Activated CD4-positive, alpha-beta memory T cell treated with anti-CD3 and anti-CD28 coated beads for 36 hours (primary cell): ENCODE results near the gene SLC35A3. TPM values are rescaled to one million over a fixed set of nuclear protein-coding genes. Genes with fewer than 3 reads are reported as not detected.
A peak's percentile ranks its signal among the peaks of the same experiment; 100 is the strongest.

Source experiments
- CTCF ChIA-PET: fragments of 350-600 bp; sonication (Branson Sonifier 250); formaldehyde crosslinking; loops from one replicate; lab custom pipeline; 2021; ENCODE audit warnings: antibody characterized with exemption, inconsistent platforms; lab: Charles Lee
- POLR2A ChIA-PET: fragments of 350-600 bp; sonication (Branson Sonifier 250); formaldehyde crosslinking; loops from one replicate; lab custom pipeline; 2021; ENCODE audit warnings: antibody characterized with exemption; lab: Charles Lee
- DNase-seq: peaks from one replicate; pipeline ENCODE4 v3.0.0-alpha.2; 2020
- H3K27ac Mint-ChIP-seq: one replicate; pipeline ENCODE4 v1.8.0; 2021; ENCODE audit warnings: mixed read lengths
- H3K27me3 Mint-ChIP-seq: one replicate; pipeline ENCODE4 v1.8.0; 2021; ENCODE audit warnings: mixed read lengths
- H3K36me3 Mint-ChIP-seq: one replicate; pipeline ENCODE4 v1.8.0; 2021; ENCODE audit warnings: mixed read lengths
- H3K4me1 Mint-ChIP-seq: one replicate; pipeline ENCODE4 v1.8.0; 2021; ENCODE audit warnings: low read depth, mixed read lengths
- H3K4me3 Mint-ChIP-seq: one replicate; pipeline ENCODE4 v1.8.0; 2021; ENCODE audit warnings: mild to moderate bottlenecking, mixed read lengths
- H3K9me3 Mint-ChIP-seq: one replicate; pipeline ENCODE4 v1.8.0; 2021; ENCODE audit warnings: mixed read lengths
- intact Hi-C: fragments of 100-400 bp; cut with micrococcal nuclease; formaldehyde crosslinking; loops from one replicate; pipeline ENCODE4 v1.15.1; 2023
- total RNA-seq, 2 experiments: library from RNA; stranded (reverse); gene quantifications; one replicate each; pipeline ENCODE4 v1.2.3, GENCODE V29; 2021

SLC35A3 gene
- total RNA-seq, 2 experiments from 2014 or later: 16.5 to 18.3 TPM

- no peak overlapping the region for H3K27ac Mint-ChIP-seq
- H3K27me3 Mint-ChIP-seq: no peaks in the 10 kb centered on the region
- DNase-seq: no peak
- H3K4me3 Mint-ChIP-seq: no peak overlapping the region
- CTCF ChIA-PET: no interaction called here
- H3K4me1 Mint-ChIP-seq: no peaks in the 10 kb centered on the region
- POLR2A ChIA-PET: no interaction called here
- peaks cover 15% of the 10 kb centered on the region for H3K9me3 Mint-ChIP-seq
- intact Hi-C loops: no loop called here
- peaks cover 34% of the 10 kb centered on the region for H3K36me3 Mint-ChIP-seq
Observed at GRCh38 chr1:100005424-100005823, 35.6 kb downstream of the SLC35A3 start.

GRCh38 chr1:100006688-100007087 lies 36.9 kb downstream of the SLC35A3 start:
- Mint-ChIP-seq H3K9me3 (peaks cover 15% of the 10 kb centered on the region), H3K36me3 (peaks cover 30% of the 10 kb centered on the region), H3K4me1 (no peaks in the 10 kb centered on the region), H3K27ac (no peak overlapping the region), H3K4me3 (no peak overlapping the region), H3K27me3 (no peaks in the 10 kb centered on the region)
- DNase-seq: no peak
- CTCF ChIA-PET: no interaction called here
- POLR2A ChIA-PET: interaction anchor here (0.7 kb wide), 1 partner anchor 283 kb away, joined by 3 read pairs; no protein-coding TSS in a partner anchor
- intact Hi-C loops: no loop called here

GRCh38 chr1:100009458-100009857 lies 39.7 kb downstream of the SLC35A3 start:
- ChIA-PET POLR2A (no interaction called here), CTCF (interaction anchor here (1.0 kb wide), 1 partner anchor 23 kb away, joined by 3 read pairs; no protein-coding TSS in a partner anchor)
- no peaks in the 10 kb centered on the region for H3K27me3 Mint-ChIP-seq
- H3K36me3 Mint-ChIP-seq: peaks cover 17% of the 10 kb centered on the region
- intact Hi-C loops: no loop called here
- no peaks in the 10 kb centered on the region for H3K4me1 Mint-ChIP-seq
- peaks cover 12% of the 10 kb centered on the region for H3K9me3 Mint-ChIP-seq
- no peak overlapping the region for H3K4me3 Mint-ChIP-seq
- no peak for DNase-seq
- H3K27ac Mint-ChIP-seq: no peak overlapping the region

GRCh38 chr1:100010804-100011203 lies 41.0 kb downstream of the SLC35A3 start:
- DNase-seq: no peak
- Mint-ChIP-seq H3K4me3 (no peak overlapping the region), H3K27ac (no peak overlapping the region), H3K27me3 (no peaks in the 10 kb centered on the region), H3K4me1 (no peaks in the 10 kb centered on the region), H3K36me3 (peaks cover 10% of the 10 kb centered on the region), H3K9me3 (peaks cover under 1% of the 10 kb centered on the region)
- intact Hi-C loops: no loop called here
- ChIA-PET CTCF (no interaction called here), POLR2A (interaction anchor here (0.6 to 1.2 kb wide), 2 partner anchors 11 to 423 kb away, joined by 3 read pairs; no protein-coding TSS in a partner anchor)

GRCh38 chr1:100019220-100019619 lies 49.4 kb downstream of the SLC35A3 start:
- H3K27ac Mint-ChIP-seq: no peak overlapping the region
- H3K4me3 Mint-ChIP-seq: no peak overlapping the region
- no peak for DNase-seq
- CTCF ChIA-PET: no interaction called here
- no peaks in the 10 kb centered on the region for H3K4me1 Mint-ChIP-seq
- intact Hi-C loops: no loop called here
- no peaks in the 10 kb centered on the region for H3K9me3 Mint-ChIP-seq
- H3K36me3 Mint-ChIP-seq: peaks cover 10% of the 10 kb centered on the region
- H3K27me3 Mint-ChIP-seq: no peaks in the 10 kb centered on the region
- POLR2A ChIA-PET: no interaction called here

- Mint-ChIP-seq H3K27ac (no peak overlapping the region), H3K27me3 (no peaks in the 10 kb centered on the region), H3K36me3 (peaks cover 2% of the 10 kb centered on the region), H3K4me3 (no peak overlapping the region), H3K9me3 (no peaks in the 10 kb centered on the region), H3K4me1 (peaks cover 1% of the 10 kb centered on the region)
- POLR2A ChIA-PET: no interaction called here
- CTCF ChIA-PET: no interaction called here
- DNase-seq: no peak
- intact Hi-C loops: no loop called here
Observed at GRCh38 chr1:100023482-100023881, 53.7 kb downstream of the SLC35A3 start.

GRCh38 chr1:100027212-100027611 lies 57.4 kb downstream of the SLC35A3 start:
- no peaks in the 10 kb centered on the region for H3K27me3 Mint-ChIP-seq
- no peak overlapping the region for H3K4me3 Mint-ChIP-seq
- no peak for DNase-seq
- no peaks in the 10 kb centered on the region for H3K9me3 Mint-ChIP-seq
- H3K4me1 Mint-ChIP-seq: peaks cover 8% of the 10 kb centered on the region
- peaks cover 2% of the 10 kb centered on the region for H3K36me3 Mint-ChIP-seq
- ChIA-PET CTCF (no interaction called here), POLR2A (no interaction called here)
- intact Hi-C loops: no loop called here
- no peak overlapping the region for H3K27ac Mint-ChIP-seq

- Mint-ChIP-seq H3K36me3 (no peaks in the 10 kb centered on the region), H3K9me3 (no peaks in the 10 kb centered on the region), H3K27ac (no peak overlapping the region), H3K4me1 (peaks cover 8% of the 10 kb centered on the region), H3K4me3 (no peak overlapping the region), H3K27me3 (no peaks in the 10 kb centered on the region)
- intact Hi-C loops: loop anchor here (1.0 kb wide), 1 partner anchor 10 kb away; a partner anchor contains a TSS
- DNase-seq: no peak
- ChIA-PET POLR2A (interaction anchor here (0.8 to 2.2 kb wide), 2 partner anchors 9 to 208 kb away, joined by 3 to 15 read pairs; a partner anchor contains a TSS), CTCF (no interaction called here)
Observed at GRCh38 chr1:100028765-100029164, 59.0 kb downstream of the SLC35A3 start.

- ChIA-PET CTCF (no interaction called here), POLR2A (no interaction called here)
- Mint-ChIP-seq H3K4me1 (peaks cover 23% of the 10 kb centered on the region), H3K4me3 (no peak overlapping the region), H3K27me3 (peaks cover 2% of the 10 kb centered on the region), H3K27ac (no peak overlapping the region), H3K36me3 (peaks cover 19% of the 10 kb centered on the region), H3K9me3 (no peaks in the 10 kb centered on the region)
- intact Hi-C loops: loop anchor here (1.0 kb wide), 1 partner anchor 226 kb away; no protein-coding TSS in a partner anchor
- DNase-seq: no peak
Observed at GRCh38 chr1:100034470-100034869, 64.7 kb downstream of the SLC35A3 start.

GRCh38 chr1:100035214-100035613 lies 65.4 kb downstream of the SLC35A3 start:
- peaks cover 29% of the 10 kb centered on the region for H3K4me1 Mint-ChIP-seq
- peak overlapping the region; percentile 45 for H3K4me3 Mint-ChIP-seq
- no peaks in the 10 kb centered on the region for H3K9me3 Mint-ChIP-seq
- no peak for DNase-seq
- no peak overlapping the region for H3K27ac Mint-ChIP-seq
- H3K27me3 Mint-ChIP-seq: peaks cover 2% of the 10 kb centered on the region
- ChIA-PET CTCF (no interaction called here), POLR2A (no interaction called here)
- intact Hi-C loops: loop anchor here (5.0 kb wide), 1 partner anchor 1202 kb away; the partner anchor contains the start of gene S1PR1
- H3K36me3 Mint-ChIP-seq: peaks cover 23% of the 10 kb centered on the region

- Mint-ChIP-seq H3K36me3 (peaks cover 28% of the 10 kb centered on the region), H3K27ac (peak overlapping the region; percentile 100), H3K27me3 (peaks cover 2% of the 10 kb centered on the region), H3K9me3 (no peaks in the 10 kb centered on the region), H3K4me3 (peak overlapping the region; percentile 97), H3K4me1 (peaks cover 43% of the 10 kb centered on the region)
- POLR2A ChIA-PET: interaction anchor here (0.7 to 1.6 kb wide), 11 partner anchors 10 to 859 kb away, joined by 3 to 12 read pairs (median 4); partner anchors contain the start of genes AGL, DBT, SASS6 and SLC30A7
- DNase-seq: no peak
- intact Hi-C loops: loop anchor here (1.0 to 5.0 kb wide), 2 partner anchors 67 to 1200 kb away; partner anchors contain the start of gene S1PR1
- CTCF ChIA-PET: interaction anchor here (0.5 to 1.0 kb wide), 5 partner anchors 35 to 184 kb away, joined by 3 read pairs; partner anchors contain the start of gene SLC35A3
Observed at GRCh38 chr1:100036718-100037655, 67.2 kb downstream of the SLC35A3 start.

- ChIA-PET POLR2A (interaction anchor here (0.7 to 1.6 kb wide), 12 partner anchors 9 to 858 kb away, joined by 3 to 15 read pairs (median 4); partner anchors contain the start of genes AGL, SASS6, SLC30A7 and SLC35A3), CTCF (interaction anchor here (0.6 to 1.0 kb wide), 4 partner anchors 68 to 192 kb away, joined by 3 to 4 read pairs (median 3); partner anchors contain the start of gene SLC35A3)
- H3K27me3 Mint-ChIP-seq: peaks cover 2% of the 10 kb centered on the region
- DNase-seq: no peak
- intact Hi-C loops: loop anchor here (1.0 to 5.0 kb wide), 2 partner anchors 67 to 1200 kb away; partner anchors contain the start of gene S1PR1
- H3K4me1 Mint-ChIP-seq: peaks cover 49% of the 10 kb centered on the region
- peak overlapping the region; percentile 100 for H3K27ac Mint-ChIP-seq
- H3K36me3 Mint-ChIP-seq: peaks cover 28% of the 10 kb centered on the region
- H3K4me3 Mint-ChIP-seq: peak overlapping the region; percentile 97
- H3K9me3 Mint-ChIP-seq: no peaks in the 10 kb centered on the region
Observed at GRCh38 chr1:100037656-100037926, 67.8 kb downstream of the SLC35A3 start.
